Keratinocyte (primary cell): ENCODE measurements around the gene MKS1.

Experiments
- EZH2 ChIP-seq: IDR thresholded peaks from one replicate; pipeline ENCODE4 v1.6.1; 2012; ENCODE audit warnings: inconsistent platforms, mild to moderate bottlenecking, low read length, moderate library complexity
- TF ChIP-seq, protein P1 (sequence below), 3 experiments: IDR thresholded peaks in 1 of 3; conservative IDR thresholded peaks in 1 of 3; optimal IDR thresholded peaks in 1 of 3; 2 replicates in 2 of 3; 3 replicates in 1 of 3; pipeline versions ENCODE3 to v1.5.1; 2011; ENCODE audit warnings: low read length in 3 of 3, mild to moderate bottlenecking in 3 of 3, moderate library complexity in 2 of 3, control low read depth in 1 of 3, inconsistent platforms in 1 of 3; ENCODE audit not compliant: insufficient read depth in 2 of 3; ENCODE audit errors: extremely low read depth in 1 of 3

DNA sequence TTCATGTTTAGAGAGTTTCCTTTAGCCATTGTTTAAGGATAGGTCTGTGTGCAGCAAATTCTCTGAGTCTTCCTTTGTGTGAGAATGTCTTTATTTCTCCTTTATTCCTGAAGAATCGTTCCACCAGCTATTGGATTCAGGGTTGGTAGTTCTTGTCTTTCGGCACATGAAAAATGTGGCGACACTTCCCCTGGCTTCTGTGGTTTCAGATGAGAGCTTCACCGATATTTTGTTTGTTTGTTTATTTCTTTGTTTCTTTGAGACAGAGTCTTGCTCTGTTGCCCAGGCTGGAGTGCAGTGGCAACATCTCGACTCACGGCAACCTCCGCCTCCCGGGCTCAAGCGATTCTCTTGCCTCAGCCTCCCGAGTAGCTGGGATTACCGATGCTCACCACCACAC, 43.1 kb upstream of the MKS1 start:
- TF ChIP-seq, protein P1, sequence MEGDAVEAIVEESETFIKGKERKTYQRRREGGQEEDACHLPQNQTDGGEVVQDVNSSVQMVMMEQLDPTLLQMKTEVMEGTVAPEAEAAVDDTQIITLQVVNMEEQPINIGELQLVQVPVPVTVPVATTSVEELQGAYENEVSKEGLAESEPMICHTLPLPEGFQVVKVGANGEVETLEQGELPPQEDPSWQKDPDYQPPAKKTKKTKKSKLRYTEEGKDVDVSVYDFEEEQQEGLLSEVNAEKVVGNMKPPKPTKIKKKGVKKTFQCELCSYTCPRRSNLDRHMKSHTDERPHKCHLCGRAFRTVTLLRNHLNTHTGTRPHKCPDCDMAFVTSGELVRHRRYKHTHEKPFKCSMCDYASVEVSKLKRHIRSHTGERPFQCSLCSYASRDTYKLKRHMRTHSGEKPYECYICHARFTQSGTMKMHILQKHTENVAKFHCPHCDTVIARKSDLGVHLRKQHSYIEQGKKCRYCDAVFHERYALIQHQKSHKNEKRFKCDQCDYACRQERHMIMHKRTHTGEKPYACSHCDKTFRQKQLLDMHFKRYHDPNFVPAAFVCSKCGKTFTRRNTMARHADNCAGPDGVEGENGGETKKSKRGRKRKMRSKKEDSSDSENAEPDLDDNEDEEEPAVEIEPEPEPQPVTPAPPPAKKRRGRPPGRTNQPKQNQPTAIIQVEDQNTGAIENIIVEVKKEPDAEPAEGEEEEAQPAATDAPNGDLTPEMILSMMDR (optimal IDR thresholded peaks at IDR 0.05 in 1 of 3, IDR thresholded peaks at IDR 0.05 in 1 of 3, conservative IDR thresholded peaks at IDR 0.05 in 1 of 3; ENCODE audit: extremely low read depth in 1 of 3, insufficient read depth in 2 of 3, low read length in 3 of 3) = no peak
- TF ChIP-seq EZH2 = no peak
